Measurements from ENCODE around the gene CAPZB. TPM values are rescaled to one million over a fixed set of nuclear protein-coding genes. Genes with fewer than 3 reads are reported as not detected.

The CAPZB gene
- polyA plus RNA-seq, 3 donors: 290 to 504 (median 407) TPM

GRCh38 chr1:19454265-19455146 lies 30.8 kb downstream of the CAPZB start:
- Histone ChIP-seq H3K36me3 (replicated peaks in 1 of 2; ENCODE audit: control insufficient read depth in 1 of 2, insufficient read depth in 2 of 2, low read length in 2 of 2) (peaks cover 0 to 17% of the 10 kb centered on the region in 2 donors), H3K27ac (ENCODE audit: low read depth in 1 of 2, low read length in 2 of 2) (peak overlapping the region; percentile 22 to 66), H3K9ac (ENCODE audit: insufficient read depth, low read length, poor library complexity, severe bottlenecking) (no peak overlapping the region), H2AFZ (ENCODE audit: insufficient read depth, low read depth, low read length, poor library complexity, severe bottlenecking) (no peak overlapping the region), H3K79me2 (ENCODE audit: insufficient read depth, low read length) (peaks cover 100% of the 10 kb centered on the region), H3K4me3 (replicated peaks in 1 of 3; ENCODE audit: low read depth in 2 of 3, low read length in 3 of 3) (peak overlapping the region in 1 of 3 experiments; percentile 35), H3K4me1 (ENCODE audit: control insufficient read depth in 1 of 2, insufficient read depth in 2 of 2, low read length in 2 of 2) (peaks cover 35 to 50% of the 10 kb centered on the region in 2 donors), H3K27me3 (ENCODE audit: control insufficient read depth in 2 of 2, insufficient read depth in 2 of 2, low read length in 2 of 2) (no peaks in the 10 kb centered on the region), H3K9me3 (replicated peaks in 1 of 2; ENCODE audit: control insufficient read depth in 1 of 2, insufficient read depth in 1 of 2, low read length in 2 of 2) (no peaks in the 10 kb centered on the region), H4K20me1 (ENCODE audit: insufficient read depth, low read length) (peaks cover 100% of the 10 kb centered on the region), H3K4me2 (replicated peaks; ENCODE audit: extremely low read depth, low read length, poor library complexity, severe bottlenecking) (peak overlapping the region; percentile 38)
- Mint-ChIP-seq H3K27me3 (ENCODE audit: low read depth in 3 of 3) (peaks cover 0 to 2% (median 0%) of the 10 kb centered on the region in 3 donors), H3K9me3 (peaks cover 0 to 2% (median 0%) of the 10 kb centered on the region in 7 donors), H3K4me3 (peak overlapping the region in 1 of 2 donors; percentile 39), H3K4me1 (peaks cover 73% of the 10 kb centered on the region), H3K36me3 (peaks cover 10 to 44% of the 10 kb centered on the region in 2 donors), H3K27ac (peak overlapping the region; percentile 58 to 86 (median 79))
- DNase-seq: peak in 2 of 3 donors; percentile 27 to 50
- 10% methylated on average over 2 of the region's 11 CpGs for WGBS (ENCODE audit: insufficient coverage)
- TF ChIP-seq, protein P1, sequence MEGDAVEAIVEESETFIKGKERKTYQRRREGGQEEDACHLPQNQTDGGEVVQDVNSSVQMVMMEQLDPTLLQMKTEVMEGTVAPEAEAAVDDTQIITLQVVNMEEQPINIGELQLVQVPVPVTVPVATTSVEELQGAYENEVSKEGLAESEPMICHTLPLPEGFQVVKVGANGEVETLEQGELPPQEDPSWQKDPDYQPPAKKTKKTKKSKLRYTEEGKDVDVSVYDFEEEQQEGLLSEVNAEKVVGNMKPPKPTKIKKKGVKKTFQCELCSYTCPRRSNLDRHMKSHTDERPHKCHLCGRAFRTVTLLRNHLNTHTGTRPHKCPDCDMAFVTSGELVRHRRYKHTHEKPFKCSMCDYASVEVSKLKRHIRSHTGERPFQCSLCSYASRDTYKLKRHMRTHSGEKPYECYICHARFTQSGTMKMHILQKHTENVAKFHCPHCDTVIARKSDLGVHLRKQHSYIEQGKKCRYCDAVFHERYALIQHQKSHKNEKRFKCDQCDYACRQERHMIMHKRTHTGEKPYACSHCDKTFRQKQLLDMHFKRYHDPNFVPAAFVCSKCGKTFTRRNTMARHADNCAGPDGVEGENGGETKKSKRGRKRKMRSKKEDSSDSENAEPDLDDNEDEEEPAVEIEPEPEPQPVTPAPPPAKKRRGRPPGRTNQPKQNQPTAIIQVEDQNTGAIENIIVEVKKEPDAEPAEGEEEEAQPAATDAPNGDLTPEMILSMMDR (IDR thresholded peaks at IDR 0.05): no peak
- intact Hi-C loops (cut with micrococcal nuclease): no loop called here

GRCh38 chr1:19453741-19454201 lies 31.6 kb downstream of the CAPZB start:
- no peak overlapping the region for H3K4me3 ChIP-seq (replicated peaks in 1 of 3; ENCODE audit: low read depth in 2 of 3, low read length in 3 of 3)
- H3K9ac ChIP-seq (ENCODE audit: insufficient read depth, low read length, poor library complexity, severe bottlenecking): no peak overlapping the region

More at GRCh38 chr1:19453741-19454201, 31.6 kb downstream of the CAPZB start:
- no peaks in the 10 kb centered on the region for H3K27me3 ChIP-seq (ENCODE audit: control insufficient read depth in 2 of 2, insufficient read depth in 2 of 2, low read length in 2 of 2)
- Mint-ChIP-seq H3K9me3 (peaks cover 0 to 2% (median 0%) of the 10 kb centered on the region in 7 donors), H3K36me3 (peaks cover 10 to 45% of the 10 kb centered on the region in 2 donors), H3K4me3 (no peak overlapping the region), H3K27ac (peak overlapping the region in 4 of 7 donors; percentile 23 to 62 (median 44)), H3K4me1 (peaks cover 75% of the 10 kb centered on the region), H3K27me3 (ENCODE audit: low read depth in 3 of 3) (peaks cover 0 to 2% (median 0%) of the 10 kb centered on the region in 3 donors)
- H3K4me1 ChIP-seq (ENCODE audit: control insufficient read depth in 1 of 2, insufficient read depth in 2 of 2, low read length in 2 of 2): peaks cover 42 to 57% of the 10 kb centered on the region in 2 donors
- H2AFZ ChIP-seq (ENCODE audit: insufficient read depth, low read depth, low read length, poor library complexity, severe bottlenecking): no peak overlapping the region
- peak overlapping the region; percentile 38 for H3K4me2 ChIP-seq (replicated peaks; ENCODE audit: extremely low read depth, low read length, poor library complexity, severe bottlenecking)
- H3K9me3 ChIP-seq (replicated peaks in 1 of 2; ENCODE audit: control insufficient read depth in 1 of 2, insufficient read depth in 1 of 2, low read length in 2 of 2): no peaks in the 10 kb centered on the region
- WGBS (ENCODE audit: insufficient coverage): 56% methylated on average over 2 of the region's 3 CpGs
- TF ChIP-seq, protein P1 (IDR thresholded peaks at IDR 0.05): no peak
- intact Hi-C loops (cut with micrococcal nuclease): no loop called here
- peak in 1 of 3 donors; percentile 23 for DNase-seq
- H3K27ac ChIP-seq (ENCODE audit: low read depth in 1 of 2, low read length in 2 of 2): peak overlapping the region in 1 of 2 donors; percentile 66
- H4K20me1 ChIP-seq (ENCODE audit: insufficient read depth, low read length): peaks cover 100% of the 10 kb centered on the region
- H3K36me3 ChIP-seq (replicated peaks in 1 of 2; ENCODE audit: control insufficient read depth in 1 of 2, insufficient read depth in 2 of 2, low read length in 2 of 2): peaks cover 0 to 16% of the 10 kb centered on the region in 2 donors
- peaks cover 99% of the 10 kb centered on the region for H3K79me2 ChIP-seq (ENCODE audit: insufficient read depth, low read length)

Data from CD14-positive monocyte (primary cell).